ENCODE measurements around the gene SERPINA12.

- no peak for TF ChIP-seq CTCF (IDR thresholded peaks at IDR 0.05)
- no peak for TF ChIP-seq POLR2A (IDR thresholded peaks at IDR 0.05)
- TF ChIP-seq POLR2AphosphoS5 (IDR thresholded peaks at IDR 0.05) = no peak
These were observed 29.9 kb upstream of the SERPINA12 start for GRCh38 chr14:94539181-94539580.

Data from stomach (tissue), 4 donors.